ENCODE data around the gene PAPSS1.
"Not testable (repeated sequence)": the region's sequence is repeated elsewhere in the genome, so short reads cannot be mapped to it uniquely, and the experiment has no call there.

PAPSS1 gene

DNA sequence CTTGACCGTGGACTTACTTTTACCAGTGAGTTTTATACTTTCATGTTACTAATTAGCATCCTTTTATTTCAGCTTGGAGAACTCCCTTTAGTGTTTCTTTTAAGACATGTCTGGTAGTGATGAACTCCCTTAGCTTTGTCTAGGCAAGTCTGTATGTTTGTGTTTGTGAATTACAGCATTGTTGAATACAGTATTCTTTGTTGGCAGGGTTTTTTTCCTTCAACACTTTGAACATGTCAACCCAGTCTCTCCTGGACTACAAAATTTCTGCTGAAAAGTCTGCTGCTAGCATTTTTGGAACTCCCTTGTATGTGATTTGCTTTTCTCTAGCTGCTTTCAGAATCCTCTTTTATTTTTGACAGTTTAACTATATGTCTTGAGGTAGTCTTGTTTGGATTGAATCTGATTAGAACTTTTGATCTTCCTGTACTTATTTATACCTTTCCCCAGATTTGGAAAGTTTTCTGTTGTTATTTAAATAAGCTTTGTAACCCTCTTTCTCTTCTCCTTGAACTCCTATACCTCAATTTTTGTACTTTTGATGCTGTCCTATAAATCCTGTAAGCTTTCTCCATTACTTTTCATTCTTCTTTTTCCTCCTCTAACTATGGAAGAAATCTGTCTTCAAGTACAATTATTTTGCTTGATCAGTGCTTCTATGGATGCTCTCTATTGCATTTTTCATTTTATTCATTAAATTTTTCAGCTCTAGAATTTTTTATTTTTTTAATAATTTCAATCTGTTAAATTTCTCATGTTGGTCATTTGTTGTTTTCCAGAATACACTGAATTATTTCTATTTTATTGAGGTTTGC is 14.1 kb downstream of the PAPSS1 start:
- Histone ChIP-seq H3K9me3 (ENCODE audit: control insufficient read depth, insufficient read depth, low read length) (peaks cover 35% of the 10 kb centered on the region), H3K4me3 (ENCODE audit: low read length) (no peak overlapping the region), H3K27ac (ENCODE audit: low read depth, low read length) (no peak overlapping the region), H3K4me2 (ENCODE audit: low read length) (no peak overlapping the region), H3K4me1 (ENCODE audit: control insufficient read depth, low read length) (peaks cover 12% of the 10 kb centered on the region), H3K9me2 (replicated peaks; ENCODE audit: control insufficient read depth, low read length) (no peaks in the 10 kb centered on the region), H3K79me2 (ENCODE audit: control insufficient read depth, low read length) (peaks cover 58% of the 10 kb centered on the region), H3K27me3 (ENCODE audit: control insufficient read depth, low read length) (no peaks in the 10 kb centered on the region), H3F3A (ENCODE audit: control insufficient read depth, insufficient read depth) (no peaks in the 10 kb centered on the region), H4K20me1 (ENCODE audit: control insufficient read depth, insufficient read depth, low read depth, low read length) (no peaks in the 10 kb centered on the region), H3K36me3 (ENCODE audit: control insufficient read depth, low read length) (peaks cover 4% of the 10 kb centered on the region; the same call in 1 of the 2 replicates)
- TF ChIP-seq EZH2phosphoT487 (IDR thresholded peaks at IDR 0.05; ENCODE audit: borderline replicate concordance, low read length), result no peak
- TF ChIP-seq, protein P1, sequence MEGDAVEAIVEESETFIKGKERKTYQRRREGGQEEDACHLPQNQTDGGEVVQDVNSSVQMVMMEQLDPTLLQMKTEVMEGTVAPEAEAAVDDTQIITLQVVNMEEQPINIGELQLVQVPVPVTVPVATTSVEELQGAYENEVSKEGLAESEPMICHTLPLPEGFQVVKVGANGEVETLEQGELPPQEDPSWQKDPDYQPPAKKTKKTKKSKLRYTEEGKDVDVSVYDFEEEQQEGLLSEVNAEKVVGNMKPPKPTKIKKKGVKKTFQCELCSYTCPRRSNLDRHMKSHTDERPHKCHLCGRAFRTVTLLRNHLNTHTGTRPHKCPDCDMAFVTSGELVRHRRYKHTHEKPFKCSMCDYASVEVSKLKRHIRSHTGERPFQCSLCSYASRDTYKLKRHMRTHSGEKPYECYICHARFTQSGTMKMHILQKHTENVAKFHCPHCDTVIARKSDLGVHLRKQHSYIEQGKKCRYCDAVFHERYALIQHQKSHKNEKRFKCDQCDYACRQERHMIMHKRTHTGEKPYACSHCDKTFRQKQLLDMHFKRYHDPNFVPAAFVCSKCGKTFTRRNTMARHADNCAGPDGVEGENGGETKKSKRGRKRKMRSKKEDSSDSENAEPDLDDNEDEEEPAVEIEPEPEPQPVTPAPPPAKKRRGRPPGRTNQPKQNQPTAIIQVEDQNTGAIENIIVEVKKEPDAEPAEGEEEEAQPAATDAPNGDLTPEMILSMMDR (IDR thresholded peaks at IDR 0.05; ENCODE audit: low read depth, low read length, poor library complexity, severe bottlenecking), result no peak

DNA sequence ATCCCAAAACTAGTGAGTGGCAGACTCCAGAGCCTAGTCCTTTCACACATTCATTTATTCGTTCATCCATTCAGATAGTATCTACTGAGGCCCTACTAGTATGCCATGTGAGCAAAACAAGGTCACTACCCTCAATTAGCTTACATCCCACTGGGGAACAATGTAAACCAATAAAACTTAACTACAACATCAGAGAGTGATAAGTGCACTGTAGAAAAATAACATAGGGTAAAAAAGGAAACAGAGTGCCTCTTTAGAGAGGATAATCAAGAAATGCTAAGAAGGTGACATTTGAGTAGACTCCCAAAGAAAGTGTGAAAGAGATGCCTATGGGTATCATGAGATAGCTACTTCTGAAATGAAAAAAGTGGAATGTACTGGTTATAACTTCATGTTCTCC is 18.5 kb downstream of the PAPSS1 start:
- Histone ChIP-seq H3K79me2 (ENCODE audit: control insufficient read depth, low read length) (peaks cover 23% of the 10 kb centered on the region), H3K4me1 (ENCODE audit: control insufficient read depth, low read length) (no peaks in the 10 kb centered on the region), H3F3A (ENCODE audit: control insufficient read depth, insufficient read depth) (no peaks in the 10 kb centered on the region), H3K4me3 (ENCODE audit: low read length) (no peak overlapping the region), H3K4me2 (ENCODE audit: low read length) (no peak overlapping the region), H3K9me3 (ENCODE audit: control insufficient read depth, insufficient read depth, low read length) (peaks cover 19% of the 10 kb centered on the region), H3K9me2 (replicated peaks; ENCODE audit: control insufficient read depth, low read length) (no peaks in the 10 kb centered on the region), H4K20me1 (ENCODE audit: control insufficient read depth, insufficient read depth, low read depth, low read length) (no peaks in the 10 kb centered on the region), H3K27me3 (ENCODE audit: control insufficient read depth, low read length) (no peaks in the 10 kb centered on the region), H3K27ac (ENCODE audit: low read depth, low read length) (no peak overlapping the region), H3K36me3 (ENCODE audit: control insufficient read depth, low read length) (peaks cover 28% of the 10 kb centered on the region)
- TF ChIP-seq, protein P1 (IDR thresholded peaks at IDR 0.05; ENCODE audit: low read depth, low read length, poor library complexity, severe bottlenecking), result no peak
- TF ChIP-seq EZH2phosphoT487 (IDR thresholded peaks at IDR 0.05; ENCODE audit: borderline replicate concordance, low read length), result no peak

DNA sequence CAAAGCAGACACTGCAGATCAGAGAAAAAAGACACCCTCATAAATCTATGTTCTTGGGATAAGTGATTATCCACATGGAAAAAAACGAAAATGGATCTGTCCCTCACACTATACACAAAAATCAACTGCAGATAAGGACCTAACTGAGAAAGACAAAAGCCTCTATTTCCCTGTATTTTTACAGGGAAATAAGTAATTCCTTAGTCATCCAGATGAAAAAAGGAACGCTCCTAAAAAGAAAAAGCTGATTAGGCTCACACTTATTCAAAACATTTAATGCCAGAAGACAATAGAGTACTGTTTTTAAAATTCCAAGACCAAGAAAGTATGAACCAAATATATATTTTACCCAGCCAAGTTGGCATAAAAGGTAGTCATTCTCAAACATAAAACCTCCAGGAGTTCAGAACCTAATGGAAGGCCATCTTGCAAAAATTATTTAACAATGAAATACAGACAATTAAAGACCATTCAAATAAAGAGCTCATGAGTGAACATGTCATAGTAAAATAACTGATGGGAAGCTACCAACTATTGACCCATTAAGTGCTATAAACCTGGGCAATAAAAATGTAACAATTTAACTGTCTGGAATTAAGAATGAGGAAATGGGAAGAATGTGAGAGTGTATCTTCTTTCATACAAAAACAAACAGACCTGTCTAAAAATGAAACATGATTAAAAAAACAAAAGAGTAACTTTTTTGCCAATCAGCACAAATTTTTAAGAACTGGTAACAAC is 20.4 kb downstream of the PAPSS1 start:
- H3K9me3 ChIP-seq (ENCODE audit: control insufficient read depth, insufficient read depth, low read length), result peaks cover 3% of the 10 kb centered on the region; the same call in 1 of the 2 replicates
- no peaks in the 10 kb centered on the region for H4K20me1 ChIP-seq (ENCODE audit: control insufficient read depth, insufficient read depth, low read depth, low read length)
- no peak for TF ChIP-seq EZH2phosphoT487 (IDR thresholded peaks at IDR 0.05; ENCODE audit: borderline replicate concordance, low read length)
- TF ChIP-seq, protein P1 (IDR thresholded peaks at IDR 0.05; ENCODE audit: low read depth, low read length, poor library complexity, severe bottlenecking), result no peak
- peaks cover 22% of the 10 kb centered on the region for H3K79me2 ChIP-seq (ENCODE audit: control insufficient read depth, low read length)
- no peak overlapping the region for H3K27ac ChIP-seq (ENCODE audit: low read depth, low read length)
- no peak overlapping the region for H3K4me2 ChIP-seq (ENCODE audit: low read length)
- H3K9me2 ChIP-seq (replicated peaks; ENCODE audit: control insufficient read depth, low read length), result no peaks in the 10 kb centered on the region
- no peaks in the 10 kb centered on the region for H3K27me3 ChIP-seq (ENCODE audit: control insufficient read depth, low read length)
- peaks cover 29% of the 10 kb centered on the region for H3K36me3 ChIP-seq (ENCODE audit: control insufficient read depth, low read length)
- H3K4me3 ChIP-seq (ENCODE audit: low read length), result no peak overlapping the region
- no peaks in the 10 kb centered on the region for H3F3A ChIP-seq (ENCODE audit: control insufficient read depth, insufficient read depth)
- H3K4me1 ChIP-seq (ENCODE audit: control insufficient read depth, low read length), result no peaks in the 10 kb centered on the region

DNA sequence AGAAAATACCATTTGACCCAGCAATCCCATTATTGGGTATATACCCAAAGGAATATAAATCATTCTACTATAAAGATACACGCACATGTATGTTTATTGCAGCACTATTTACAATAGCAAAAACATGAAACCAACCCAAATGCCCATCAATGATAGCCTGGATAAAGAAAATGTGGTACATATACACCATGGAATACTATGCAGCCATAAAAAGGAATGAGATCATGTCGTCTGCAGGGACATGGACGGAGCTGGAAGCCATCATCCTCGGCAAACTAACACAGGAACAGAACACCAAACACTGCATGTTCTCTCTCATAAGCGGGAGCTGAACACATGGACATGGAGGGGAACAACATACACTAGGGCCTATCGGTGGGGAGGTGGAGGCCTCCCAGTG is 23.8 kb downstream of the PAPSS1 start:
- H3K36me3 ChIP-seq (ENCODE audit: control insufficient read depth, low read length), result peaks cover 37% of the 10 kb centered on the region
- H3K27ac ChIP-seq (ENCODE audit: low read depth, low read length); H3K4me2 ChIP-seq (ENCODE audit: low read length); H4K20me1 ChIP-seq (ENCODE audit: control insufficient read depth, insufficient read depth, low read depth, low read length); H3K27me3 ChIP-seq (ENCODE audit: control insufficient read depth, low read length); H3F3A ChIP-seq (ENCODE audit: control insufficient read depth, insufficient read depth); H3K9me2 ChIP-seq (replicated peaks; ENCODE audit: control insufficient read depth, low read length); H3K4me1 ChIP-seq (ENCODE audit: control insufficient read depth, low read length); H3K9me3 ChIP-seq (ENCODE audit: control insufficient read depth, insufficient read depth, low read length); H3K4me3 ChIP-seq (ENCODE audit: low read length); H3K79me2 ChIP-seq (ENCODE audit: control insufficient read depth, low read length): not testable (repeated sequence)

All from DOHH2 (cell line).